ENCODE measurements around the gene CAT. TPM values are rescaled to one million over a fixed set of nuclear protein-coding genes. Genes with fewer than 3 reads are reported as not detected.

CAT gene
- total RNA-seq, 4 donors from 2014 or later = 107 to 150 (median 128) TPM

- Histone ChIP-seq H3K36me3 (no peaks in the 10 kb centered on the region), H3K4me3 (no peak overlapping the region), H3K9me3 (no peaks in the 10 kb centered on the region), H3K4me1 (peaks cover 7 to 8% of the 10 kb centered on the region in 2 donors), H3K27me3 (no peaks in the 10 kb centered on the region), H3K27ac (no peak overlapping the region)
- intact Hi-C loops (cut with DNase I; ENCODE audit: low total_unique reads) (loop anchor here (10.0 kb wide), 1 partner anchor 729 kb away; the partner anchor contains the start of gene C11orf91), in situ Hi-C loops (cut with MboI; ENCODE audit: low sequenced_read_pairs in 4 of 4) (no loop called here)
- ATAC-seq (no peak), DNase-seq (no peak)
- TF ChIP-seq POLR2A (IDR thresholded peaks at IDR 0.05) (no peak), CTCF (IDR thresholded peaks at IDR 0.05 in 4 of 5, conservative IDR thresholded peaks at IDR 0.05 in 1 of 5) (no peak)
These were observed 4.8 kb upstream of the CAT start for GRCh38 chr11:34433899-34434298.

- no peaks in the 10 kb centered on the region for H3K36me3 ChIP-seq
- intact Hi-C loops (cut with DNase I; ENCODE audit: low total_unique reads) (loop anchor here (1.0 to 10.0 kb wide), 6 partner anchors 31 to 1179 kb away; partner anchors contain the start of genes ABTB2, C11orf91 and NAT10), in situ Hi-C loops (cut with MboI; ENCODE audit: low sequenced_read_pairs in 4 of 4) (no loop called here)
- peak overlapping the region in 3 of 4 donors; percentile 87 to 98 (median 91) for H3K4me3 ChIP-seq
- no peaks in the 10 kb centered on the region for H3K9me3 ChIP-seq
- H3K27me3 ChIP-seq = no peaks in the 10 kb centered on the region
- TF ChIP-seq POLR2A (IDR thresholded peaks at IDR 0.05) = no peak
- TF ChIP-seq CTCF (IDR thresholded peaks at IDR 0.05 in 4 of 5, conservative IDR thresholded peaks at IDR 0.05 in 1 of 5) = no peak
- no peak for DNase-seq
- H3K4me1 ChIP-seq = peaks cover 25 to 38% of the 10 kb centered on the region in 2 donors
- ATAC-seq = no peak
- H3K27ac ChIP-seq = peak overlapping the region in 3 of 4 donors; percentile 95 to 96 (median 96)
These were observed 1.3 kb upstream of the CAT start for GRCh38 chr11:34437224-34438125.

- ATAC-seq = no peak
- in situ Hi-C loops (cut with MboI; ENCODE audit: low sequenced_read_pairs in 4 of 4) (no loop called here), intact Hi-C loops (cut with DNase I; ENCODE audit: low total_unique reads) (loop anchor here (2.0 to 10.0 kb wide), 4 partner anchors 29 to 1181 kb away; partner anchors contain the start of genes C11orf91 and NAT10)
- DNase-seq = no peak
- peak overlapping the region; percentile 95 to 96 (median 96) for H3K27ac ChIP-seq
- H3K4me1 ChIP-seq = peaks cover 28 to 58% of the 10 kb centered on the region in 2 donors
- no peaks in the 10 kb centered on the region for H3K9me3 ChIP-seq
- H3K27me3 ChIP-seq = no peaks in the 10 kb centered on the region
- peak overlapping the region; percentile 85 to 98 (median 89) for H3K4me3 ChIP-seq
- no peak for TF ChIP-seq POLR2A (IDR thresholded peaks at IDR 0.05)
- TF ChIP-seq CTCF (IDR thresholded peaks at IDR 0.05 in 4 of 5, conservative IDR thresholded peaks at IDR 0.05 in 1 of 5) = no peak
- no peaks in the 10 kb centered on the region for H3K36me3 ChIP-seq
These were observed 970 bp downstream of the CAT start for GRCh38 chr11:34439610-34440198.

GRCh38 chr11:34441814-34442213 lies 3.1 kb downstream of the CAT start:
- Histone ChIP-seq H3K4me1 (peaks cover 38 to 73% of the 10 kb centered on the region in 2 donors), H3K36me3 (no peaks in the 10 kb centered on the region), H3K9me3 (no peaks in the 10 kb centered on the region), H3K27ac (no peak overlapping the region), H3K27me3 (no peaks in the 10 kb centered on the region), H3K4me3 (no peak overlapping the region)
- TF ChIP-seq POLR2A (IDR thresholded peaks at IDR 0.05) = no peak
- TF ChIP-seq CTCF (IDR thresholded peaks at IDR 0.05 in 4 of 5, conservative IDR thresholded peaks at IDR 0.05 in 1 of 5) = no peak
- in situ Hi-C loops (cut with MboI; ENCODE audit: low sequenced_read_pairs in 4 of 4) = no loop called here
- ATAC-seq (no peak), DNase-seq (no peak)
- intact Hi-C loops (cut with DNase I; ENCODE audit: low total_unique reads) = no loop called here

All from gastrocnemius medialis (tissue), 4 donors.